Measurements from ENCODE around the gene SMPX.
A peak's percentile ranks its signal among the peaks of the same experiment; 100 is the strongest.
"Not testable (repeated sequence)": the region's sequence is repeated elsewhere in the genome, so short reads cannot be mapped to it uniquely, and the experiment has no call there.

Gene SMPX

GRCh38 chrX:21757960-21758359, at the start of gene SMPX:
SMPX (minus strand) TSS chrX:21758116; CDS start chrX:21754290, 3,826 bp downstream.
- no peak for DNase-seq

- no peak for DNase-seq
These were observed 48.8 kb upstream of the SMPX start for GRCh38 chrX:21806691-21807090.

GRCh38 chrX:21802839-21803238, 44.9 kb upstream of the SMPX start:
- no peak for DNase-seq

- no peak for DNase-seq
These were observed 44.2 kb upstream of the SMPX start for GRCh38 chrX:21802054-21802670.

GRCh38 chrX:21800344-21800770, 42.4 kb upstream of the SMPX start:
- DNase-seq = no peak

- DNase-seq = no peak
These were observed 41.9 kb upstream of the SMPX start for GRCh38 chrX:21799767-21800166.

GRCh38 chrX:21798677-21799219, 40.8 kb upstream of the SMPX start:
- DNase-seq = no peak

GRCh38 chrX:21781976-21782375, 24.1 kb upstream of the SMPX start:
- DNase-seq = no peak

GRCh38 chrX:21781525-21781924, 23.6 kb upstream of the SMPX start:
- DNase-seq = no peak

- no peak for DNase-seq
These were observed 21.2 kb upstream of the SMPX start for GRCh38 chrX:21779095-21779494.

- DNase-seq = no peak
These were observed 20.3 kb upstream of the SMPX start for GRCh38 chrX:21778236-21778635.

GRCh38 chrX:21775128-21775527, 17.2 kb upstream of the SMPX start:
- not testable (repeated sequence) for DNase-seq

- not testable (repeated sequence) for DNase-seq
These were observed 15.1 kb upstream of the SMPX start for GRCh38 chrX:21773036-21773435.

- DNase-seq = no peak
These were observed 12.9 kb upstream of the SMPX start for GRCh38 chrX:21770631-21771321.

- DNase-seq = no peak
These were observed 8.2 kb upstream of the SMPX start for GRCh38 chrX:21766101-21766500.

GRCh38 chrX:21764008-21764407, 6.1 kb upstream of the SMPX start:
- no peak for DNase-seq

- no peak for DNase-seq
These were observed 572 bp upstream of the SMPX start for GRCh38 chrX:21758488-21758887.

GRCh38 chrX:21756785-21757529, 959 bp downstream of the SMPX start:
- no peak for DNase-seq

- DNase-seq = no peak
These were observed 8.0 kb downstream of the SMPX start for GRCh38 chrX:21749924-21750323.

GRCh38 chrX:21748235-21748634, 9.7 kb downstream of the SMPX start:
- no peak for DNase-seq

- DNase-seq = no peak
These were observed 10.4 kb downstream of the SMPX start for GRCh38 chrX:21747558-21747957.

GRCh38 chrX:21745756-21746155, 12.2 kb downstream of the SMPX start:
- peak; percentile 4 to 13 for DNase-seq

GRCh38 chrX:21744721-21745120, 13.2 kb downstream of the SMPX start:
- DNase-seq = no peak

GRCh38 chrX:21744060-21744459, 13.9 kb downstream of the SMPX start:
- DNase-seq = no peak
